HCT116 (cell line): Measurements from ENCODE around the gene NOL4L.

Experiments used
- CTCF ChIP-seq, 3 experiments: fragments of 200-600 bp in 1 of 3; sonication (generic) in 1 of 3; IDR thresholded peaks in 2 of 3; conservative IDR thresholded peaks in 1 of 3; 2 replicates each; pipeline ENCODE4 v1.5.1; 2012 to 2017; ENCODE audit warnings: low read depth in 2 of 3, low read length in 2 of 3, antibody characterized with exemption in 1 of 3, borderline replicate concordance in 1 of 3, control low read depth in 1 of 3, mild to moderate bottlenecking in 1 of 3, mixed read lengths in 1 of 3, mixed run types in 1 of 3, moderate library complexity in 1 of 3; ENCODE audit not compliant: insufficient read depth in 1 of 3
- EZH2 ChIP-seq: fragments of 200-600 bp; sonication (generic); IDR thresholded peaks from 2 replicates; pipeline ENCODE4 v1.6.1; 2017; ENCODE audit warnings: antibody characterized with exemption, mixed run types
- JUND ChIP-seq: IDR thresholded peaks from 2 replicates; pipeline ENCODE4 v1.6.1; 2012
- MAX ChIP-seq: IDR thresholded peaks from 2 replicates; pipeline ENCODE4 v1.6.1; 2012
- POLR2A ChIP-seq: IDR thresholded peaks from 2 replicates; pipeline ENCODE4 v1.7.0; 2011; ENCODE audit warnings: borderline replicate concordance; ENCODE audit not compliant: insufficient read depth, insufficient read length; ENCODE audit errors: extremely low read depth
- POLR2AphosphoS5 ChIP-seq: IDR thresholded peaks from 2 replicates; pipeline ENCODE4 v1.6.1; 2011; ENCODE audit warnings: mild to moderate bottlenecking, low read depth, low read length, moderate library complexity
- ZFX ChIP-seq: fragments of 450-650 bp; IDR thresholded peaks from 2 replicates; pipeline ENCODE4 v1.6.1; 2017
- TF ChIP-seq, protein P1 (sequence below): IDR thresholded peaks from 2 replicates; pipeline ENCODE4 v1.6.1; 2012; ENCODE audit warnings: low read depth
- TF ChIP-seq, protein P2 (sequence below): IDR thresholded peaks from 2 replicates; pipeline ENCODE4 v1.6.1; 2012

GRCh38 chr20:32522526-32522775 lies 62.7 kb downstream of the NOL4L start:
- TF ChIP-seq CTCF (IDR thresholded peaks at IDR 0.05 in 2 of 3, conservative IDR thresholded peaks at IDR 0.05 in 1 of 3; ENCODE audit: borderline replicate concordance in 1 of 3, insufficient read depth in 1 of 3, low read depth in 2 of 3, low read length in 2 of 3): no peak
- no peak for TF ChIP-seq POLR2A
- TF ChIP-seq JUND: no peak
- no peak for TF ChIP-seq MAX
- TF ChIP-seq EZH2: no peak
- TF ChIP-seq, protein P1, sequence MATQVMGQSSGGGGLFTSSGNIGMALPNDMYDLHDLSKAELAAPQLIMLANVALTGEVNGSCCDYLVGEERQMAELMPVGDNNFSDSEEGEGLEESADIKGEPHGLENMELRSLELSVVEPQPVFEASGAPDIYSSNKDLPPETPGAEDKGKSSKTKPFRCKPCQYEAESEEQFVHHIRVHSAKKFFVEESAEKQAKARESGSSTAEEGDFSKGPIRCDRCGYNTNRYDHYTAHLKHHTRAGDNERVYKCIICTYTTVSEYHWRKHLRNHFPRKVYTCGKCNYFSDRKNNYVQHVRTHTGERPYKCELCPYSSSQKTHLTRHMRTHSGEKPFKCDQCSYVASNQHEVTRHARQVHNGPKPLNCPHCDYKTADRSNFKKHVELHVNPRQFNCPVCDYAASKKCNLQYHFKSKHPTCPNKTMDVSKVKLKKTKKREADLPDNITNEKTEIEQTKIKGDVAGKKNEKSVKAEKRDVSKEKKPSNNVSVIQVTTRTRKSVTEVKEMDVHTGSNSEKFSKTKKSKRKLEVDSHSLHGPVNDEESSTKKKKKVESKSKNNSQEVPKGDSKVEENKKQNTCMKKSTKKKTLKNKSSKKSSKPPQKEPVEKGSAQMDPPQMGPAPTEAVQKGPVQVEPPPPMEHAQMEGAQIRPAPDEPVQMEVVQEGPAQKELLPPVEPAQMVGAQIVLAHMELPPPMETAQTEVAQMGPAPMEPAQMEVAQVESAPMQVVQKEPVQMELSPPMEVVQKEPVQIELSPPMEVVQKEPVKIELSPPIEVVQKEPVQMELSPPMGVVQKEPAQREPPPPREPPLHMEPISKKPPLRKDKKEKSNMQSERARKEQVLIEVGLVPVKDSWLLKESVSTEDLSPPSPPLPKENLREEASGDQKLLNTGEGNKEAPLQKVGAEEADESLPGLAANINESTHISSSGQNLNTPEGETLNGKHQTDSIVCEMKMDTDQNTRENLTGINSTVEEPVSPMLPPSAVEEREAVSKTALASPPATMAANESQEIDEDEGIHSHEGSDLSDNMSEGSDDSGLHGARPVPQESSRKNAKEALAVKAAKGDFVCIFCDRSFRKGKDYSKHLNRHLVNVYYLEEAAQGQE: no peak
- no peak for TF ChIP-seq ZFX
- no peak for TF ChIP-seq POLR2AphosphoS5
- TF ChIP-seq, protein P2, sequence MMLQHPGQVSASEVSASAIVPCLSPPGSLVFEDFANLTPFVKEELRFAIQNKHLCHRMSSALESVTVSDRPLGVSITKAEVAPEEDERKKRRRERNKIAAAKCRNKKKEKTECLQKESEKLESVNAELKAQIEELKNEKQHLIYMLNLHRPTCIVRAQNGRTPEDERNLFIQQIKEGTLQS: no peak
